Measurements from ENCODE around the gene CERS6.
"Not testable (repeated sequence)": the region's sequence is repeated elsewhere in the genome, so short reads cannot be mapped to it uniquely, and the experiment has no call there.

CERS6 gene

GRCh38 chr2:168742258-168742932 lies 286.3 kb downstream of the CERS6 start:
- DNase-seq: no peak

- no peak for DNase-seq
Observed at GRCh38 chr2:168744844-168745243, 288.8 kb downstream of the CERS6 start.

- DNase-seq: no peak
Observed at GRCh38 chr2:168748461-168748860, 292.4 kb downstream of the CERS6 start.

- DNase-seq: no peak
Observed at GRCh38 chr2:168749297-168749696, 293.2 kb downstream of the CERS6 start.

- DNase-seq: no peak
Observed at GRCh38 chr2:168751104-168751740, 295.1 kb downstream of the CERS6 start.

- DNase-seq: no peak
Observed at GRCh38 chr2:168752361-168752760, 296.3 kb downstream of the CERS6 start.

- DNase-seq: no peak
Observed at GRCh38 chr2:168753765-168754329, 297.8 kb downstream of the CERS6 start.

- DNase-seq: no peak
Observed at GRCh38 chr2:168757223-168757622, 301.2 kb downstream of the CERS6 start.

GRCh38 chr2:168758970-168759820 lies 303.1 kb downstream of the CERS6 start:
- no peak for DNase-seq

- no peak for DNase-seq
Observed at GRCh38 chr2:168765401-168765800, 309.3 kb downstream of the CERS6 start.

GRCh38 chr2:168766600-168766999 lies 310.5 kb downstream of the CERS6 start:
- DNase-seq: no peak

- no peak for DNase-seq
Observed at GRCh38 chr2:168767258-168767657, 311.2 kb downstream of the CERS6 start.

- not testable (repeated sequence) for DNase-seq
Observed at GRCh38 chr2:168768357-168768756, 312.3 kb downstream of the CERS6 start.

GRCh38 chr2:168770796-168771195 lies 314.7 kb downstream of the CERS6 start:
- no peak for DNase-seq

- DNase-seq: no peak
Observed at GRCh38 chr2:168772704-168773103, 316.6 kb downstream of the CERS6 start.

- DNase-seq: no peak
Observed at GRCh38 chr2:168773128-168773527, 317.1 kb downstream of the CERS6 start.

- DNase-seq: no peak
Observed at GRCh38 chr2:168773719-168774521, 317.8 kb downstream of the CERS6 start.

GRCh38 chr2:168775837-168776236 lies 319.8 kb downstream of the CERS6 start:
- DNase-seq: no peak

- DNase-seq: no peak
Observed at GRCh38 chr2:168780669-168781071, 324.6 kb downstream of the CERS6 start.

GRCh38 chr2:168781191-168781817 lies 325.2 kb downstream of the CERS6 start:
- DNase-seq: no peak

GRCh38 chr2:168782271-168782670 lies 326.2 kb downstream of the CERS6 start:
- DNase-seq: no peak

GRCh38 chr2:168784993-168785392 lies 328.9 kb downstream of the CERS6 start:
- no peak for DNase-seq
